GM18498 (cell line): Measurements from ENCODE around the gene RERE.
"Not testable (repeated sequence)": the region's sequence is repeated elsewhere in the genome, so short reads cannot be mapped to it uniquely, and the experiment has no call there.

ENCODE experiments used
- ATAC-seq: cut with Tn5 transposase; IDR thresholded peaks from one replicate; pipeline ENCODE4 v1.9.1; 2021; ENCODE audit warnings: mild to moderate bottlenecking, moderate library complexity; ENCODE audit not compliant: unreplicated experiment

Gene RERE

DNA sequence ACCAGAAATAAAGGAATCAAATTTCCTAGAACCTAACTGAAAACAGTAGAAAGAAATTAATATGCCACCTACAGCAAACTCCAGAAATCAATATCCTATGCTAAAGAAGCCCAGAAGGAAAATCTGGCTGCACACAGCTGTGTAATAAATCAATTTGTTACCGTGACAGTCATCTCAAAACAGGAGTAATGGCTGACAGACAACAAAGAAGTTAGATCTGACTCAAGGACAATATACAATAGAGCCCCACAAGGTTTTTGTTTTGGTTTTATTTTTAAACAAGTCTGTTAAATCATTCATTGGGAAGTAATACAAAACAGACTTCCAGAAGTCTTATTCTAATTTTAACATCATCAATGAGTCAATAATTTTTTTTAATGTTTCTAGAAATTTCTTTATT is 168.4 kb downstream of the RERE start:
- no peak for ATAC-seq

GRCh38 chr1:8646996-8647395 is 170.4 kb downstream of the RERE start:
- no peak for ATAC-seq

DNA sequence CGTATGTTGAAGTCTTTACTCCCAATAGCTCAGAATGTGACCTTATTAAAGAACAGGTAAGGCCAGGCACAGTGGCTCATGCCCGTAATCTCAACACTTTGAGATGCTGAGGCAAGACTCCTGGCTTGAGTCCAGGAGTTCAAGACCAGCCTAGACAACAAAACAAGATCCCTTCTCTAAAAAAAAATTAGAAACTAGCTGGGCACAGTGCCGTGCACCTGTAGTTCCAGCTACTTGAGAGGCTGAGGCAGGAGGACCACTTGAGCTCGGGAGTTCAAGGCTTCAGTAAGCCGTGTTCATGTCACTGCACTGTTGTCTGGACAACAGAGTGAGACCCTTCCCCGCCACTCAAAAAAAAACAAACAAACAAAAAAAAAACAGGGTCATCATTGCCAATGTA is 171.3 kb downstream of the RERE start:
- no peak for ATAC-seq

DNA sequence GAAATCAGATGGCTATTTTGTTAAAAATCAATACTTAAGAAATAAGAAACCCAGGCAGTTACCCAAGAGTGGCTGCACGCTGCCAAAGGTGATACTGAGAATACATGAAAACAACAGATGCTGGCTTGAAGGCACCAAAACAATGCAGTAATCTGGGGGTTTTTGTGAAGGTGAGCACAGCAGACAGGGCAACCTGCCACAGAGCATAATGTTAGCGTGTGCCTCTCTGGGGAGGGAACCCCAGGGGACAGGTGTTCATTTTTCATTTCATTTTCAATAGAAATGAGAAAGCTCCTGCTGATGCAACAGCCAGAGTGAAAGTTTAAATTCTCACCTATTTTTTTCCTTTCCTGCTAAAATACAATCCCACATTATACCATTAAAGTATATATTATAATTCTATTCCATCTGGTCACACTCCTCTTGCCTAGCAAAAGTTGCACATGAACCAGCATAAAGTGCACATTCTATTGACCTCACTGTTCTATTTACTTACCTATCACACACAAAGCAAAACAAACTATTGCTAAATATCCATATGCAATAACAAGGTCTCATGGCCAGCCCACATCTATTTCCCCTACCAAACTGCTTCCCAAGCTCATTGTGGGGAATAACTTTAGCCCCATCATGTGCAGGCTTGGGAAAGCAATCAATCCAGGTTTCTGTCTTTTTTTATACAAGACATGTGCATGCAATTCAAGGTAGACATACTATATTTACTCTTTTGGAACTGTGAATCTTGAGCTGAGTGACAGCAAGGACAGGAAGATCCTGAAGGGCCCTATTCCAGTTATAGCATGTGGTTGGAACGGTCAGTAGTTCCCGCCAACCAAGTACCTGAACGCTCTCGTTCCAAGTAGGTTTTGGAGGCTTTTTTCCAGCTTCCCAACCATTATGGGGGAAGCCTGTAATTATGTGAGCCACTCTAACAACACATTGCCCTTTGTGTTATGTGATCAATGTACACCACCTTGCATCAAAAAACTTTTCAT is 173.6 kb downstream of the RERE start:
- ATAC-seq, result peak; percentile 87

DNA sequence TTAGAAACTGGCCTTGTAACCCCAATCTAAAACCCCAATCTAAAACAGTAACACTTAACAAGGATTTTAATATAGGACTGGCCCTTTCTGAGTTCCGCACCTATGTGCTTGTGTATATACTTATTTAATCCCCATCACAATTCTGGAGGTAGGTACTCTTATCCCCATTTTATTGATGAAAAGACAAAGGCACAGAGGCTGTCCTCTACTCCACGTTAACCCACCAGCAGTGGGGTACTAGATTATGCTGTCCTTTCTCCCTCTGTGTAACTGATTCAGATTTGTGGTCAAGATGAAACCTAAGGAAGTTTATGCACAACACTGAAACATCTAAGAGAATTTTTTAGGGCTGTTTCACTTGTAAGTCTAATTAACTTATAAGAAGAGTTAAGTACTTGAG is 175.3 kb downstream of the RERE start:
- ATAC-seq, result no peak

DNA sequence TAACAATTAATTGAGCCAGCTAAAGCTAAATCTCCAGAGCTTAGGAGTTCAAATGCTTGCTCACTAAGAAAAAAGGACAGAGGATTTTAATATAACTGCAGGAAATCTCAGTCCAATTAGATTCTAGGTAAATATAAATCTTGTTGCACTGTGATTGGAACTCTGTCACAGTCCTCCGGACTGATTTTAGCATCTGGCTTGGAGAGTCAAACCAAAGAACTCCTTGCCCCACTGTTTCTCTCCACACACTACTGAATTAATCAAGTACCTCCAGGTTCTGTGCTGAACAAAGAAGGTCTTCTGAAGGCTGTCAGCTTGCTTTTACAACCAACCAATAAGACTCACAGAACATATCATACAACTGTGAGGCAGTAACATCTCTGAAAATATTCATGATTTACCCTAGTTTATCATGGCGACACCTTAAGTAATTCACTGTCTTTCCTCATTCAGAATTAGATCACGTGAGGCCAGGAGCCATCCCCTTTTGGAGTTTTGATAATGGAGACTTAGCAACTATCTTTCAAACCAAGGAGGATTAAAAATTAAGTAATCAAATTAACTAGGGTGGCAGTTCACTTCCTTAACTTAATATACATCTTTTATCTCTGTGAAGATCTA is 176.0 kb downstream of the RERE start:
- ATAC-seq, result no peak

DNA sequence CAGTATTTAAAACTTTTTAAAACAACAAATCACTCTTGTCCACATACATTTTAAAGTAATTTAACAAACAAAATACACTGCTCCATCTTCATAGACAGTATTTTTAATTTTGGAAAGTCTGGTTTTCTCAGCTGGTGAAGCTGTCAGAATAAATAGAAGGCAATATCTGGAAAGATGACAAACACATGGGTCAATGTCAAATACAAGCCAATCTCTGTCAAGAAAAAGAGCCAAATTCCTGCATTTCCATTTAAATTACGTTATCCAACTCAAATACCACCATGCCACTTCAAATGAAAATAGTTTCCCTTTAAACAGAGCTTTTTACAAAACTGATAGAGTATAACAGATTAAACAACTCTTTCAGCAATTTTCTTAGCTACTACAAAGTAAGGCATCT is 176.5 kb downstream of the RERE start:
- no peak for ATAC-seq

- no peak for ATAC-seq
These were observed 178.3 kb downstream of the RERE start for GRCh38 chr1:8639148-8639547.

GRCh38 chr1:8633741-8634501 is 183.5 kb downstream of the RERE start:
- ATAC-seq, result no peak

DNA sequence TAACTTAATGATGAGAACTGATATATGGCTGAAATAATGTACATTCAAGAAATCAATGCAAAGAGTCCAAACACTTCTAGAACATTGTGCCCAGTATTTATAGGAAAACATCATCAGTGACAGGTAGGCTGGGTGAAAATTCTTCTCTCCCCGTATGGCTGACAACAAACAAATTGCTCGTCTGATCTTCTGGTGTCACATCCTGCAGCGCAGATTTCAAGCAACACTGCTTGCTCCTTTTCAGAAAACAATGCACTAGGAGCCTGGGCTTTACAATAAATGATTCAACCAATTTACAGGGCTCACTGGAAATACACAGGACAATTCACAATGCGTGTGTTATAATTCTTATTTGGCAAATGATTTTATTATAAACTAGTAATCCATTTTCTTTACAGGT is 185.3 kb downstream of the RERE start:
- ATAC-seq, result no peak

DNA sequence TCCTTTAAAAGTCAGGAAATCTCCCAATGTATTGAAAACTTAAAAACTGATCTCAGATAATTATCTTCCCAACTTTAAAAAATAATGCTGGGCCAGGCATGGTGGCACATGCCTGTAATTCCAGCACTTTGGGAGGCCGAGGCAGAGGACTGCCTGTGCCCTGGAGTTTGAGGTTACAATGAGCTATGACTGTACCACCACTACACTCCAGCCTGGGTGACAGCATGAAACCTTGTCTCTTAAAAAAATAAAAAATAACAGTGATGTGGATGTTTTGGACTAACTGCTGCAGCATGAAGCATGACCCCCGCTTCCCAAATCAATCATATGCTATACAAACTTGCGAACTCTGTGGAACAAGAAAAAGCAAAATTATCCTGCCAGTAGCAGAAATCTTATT is 186.3 kb downstream of the RERE start:
- ATAC-seq, result no peak

DNA sequence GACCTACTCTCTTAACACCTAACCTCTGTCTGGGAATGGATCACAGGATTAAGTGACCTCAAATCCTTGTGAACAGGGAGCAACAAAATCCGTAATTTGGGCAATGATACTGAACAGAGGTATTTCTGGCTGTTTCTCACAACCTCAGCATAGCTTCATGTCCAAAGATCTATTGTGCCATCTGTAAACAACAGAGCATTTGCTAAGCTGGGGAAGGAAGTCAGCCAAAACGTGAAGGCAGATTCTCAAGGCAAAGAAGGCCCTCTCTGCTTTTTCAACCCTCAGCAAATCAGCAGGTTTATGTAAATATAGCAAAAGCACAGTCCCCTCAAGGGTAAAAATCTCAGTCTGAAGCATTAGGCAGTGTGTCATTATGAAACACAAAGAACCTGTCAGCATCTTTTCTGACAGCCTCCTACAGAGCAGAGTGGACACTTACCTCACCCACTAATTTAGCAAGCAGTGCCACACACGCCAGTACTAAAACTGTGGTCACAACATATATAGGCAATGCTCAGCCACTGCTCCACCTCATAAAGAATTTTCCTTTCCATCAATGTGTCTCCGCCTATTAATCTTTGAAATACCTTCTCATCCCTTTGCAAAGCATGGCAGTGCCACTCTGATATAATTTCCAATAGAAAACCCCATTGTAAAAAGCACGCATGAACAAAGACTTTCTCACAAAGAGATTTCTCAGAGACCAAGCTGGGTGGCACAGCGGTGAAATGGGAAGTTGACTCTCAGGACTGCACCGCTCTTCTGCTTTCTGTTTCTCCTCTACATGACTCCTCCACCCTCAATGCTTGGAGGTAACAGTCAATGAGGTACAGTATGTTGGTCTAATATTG is 188.0 kb downstream of the RERE start:
- ATAC-seq, result peak; percentile 76

- ATAC-seq, result no peak
These were observed 188.8 kb downstream of the RERE start for GRCh38 chr1:8628606-8629005.

DNA sequence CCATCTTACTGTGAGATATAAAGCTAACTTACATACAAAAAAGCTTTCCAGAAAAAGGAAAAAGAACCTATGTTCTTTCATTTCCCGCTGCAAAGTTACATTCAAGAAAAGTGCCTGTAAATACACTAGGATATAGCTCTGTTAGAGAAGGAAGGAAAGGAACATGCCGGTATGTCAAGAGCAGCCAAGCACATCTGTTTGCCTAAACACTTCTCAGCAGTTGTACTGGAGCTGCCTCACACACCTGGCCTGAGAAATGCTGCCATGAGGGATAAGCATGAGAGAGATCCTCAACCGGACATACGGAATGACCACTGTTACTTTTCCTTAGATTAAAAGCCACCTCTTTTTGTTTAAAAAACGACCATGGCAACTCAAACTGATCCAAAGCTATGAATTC is 189.7 kb downstream of the RERE start:
- no peak for ATAC-seq

DNA sequence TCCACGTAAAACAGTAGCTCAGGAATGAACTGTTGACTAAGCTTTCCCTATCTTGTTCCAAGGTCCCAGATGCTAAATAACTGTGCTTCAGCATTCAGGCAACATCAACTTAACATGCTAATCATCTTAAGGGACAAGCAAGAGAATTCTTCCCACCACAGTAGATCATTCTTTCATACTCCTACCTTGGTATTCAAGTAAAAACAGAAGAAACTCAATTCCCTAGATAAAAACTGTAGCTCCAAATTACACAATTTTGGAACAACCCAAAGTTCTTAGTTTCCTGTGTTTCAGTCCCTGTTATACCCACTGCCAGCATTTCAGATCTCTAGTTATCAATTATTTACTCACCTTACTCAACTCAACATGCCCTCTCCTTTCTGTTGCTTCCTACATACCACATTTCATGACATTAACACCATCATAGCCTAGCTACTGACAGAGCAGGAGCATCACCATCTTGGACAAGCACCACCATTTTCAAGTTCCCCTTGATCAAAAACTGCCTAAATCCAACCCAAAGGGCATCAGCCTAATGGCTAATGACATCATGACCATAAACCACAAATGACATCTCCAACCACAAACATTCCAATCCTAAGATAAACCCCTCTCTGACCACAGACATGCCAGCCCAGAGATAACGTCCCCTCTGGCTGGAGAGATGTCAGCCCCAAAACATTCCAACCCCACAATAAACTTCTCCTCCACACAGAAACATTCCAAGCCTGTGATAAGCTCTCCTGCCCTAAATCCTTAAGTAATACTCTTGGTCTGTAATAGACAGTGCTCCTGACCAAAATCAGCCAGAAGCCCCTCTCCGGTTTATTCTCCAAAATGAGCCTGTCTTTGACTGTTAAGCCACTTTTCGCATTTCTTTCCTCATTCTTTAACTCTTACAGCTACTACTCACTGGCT is 191.2 kb downstream of the RERE start:
- ATAC-seq, result no peak

GRCh38 chr1:8625491-8625890 is 191.9 kb downstream of the RERE start:
- ATAC-seq, result no peak

GRCh38 chr1:8623651-8624192 is 193.7 kb downstream of the RERE start:
- ATAC-seq, result not testable (repeated sequence)

GRCh38 chr1:8621785-8622348 is 195.6 kb downstream of the RERE start:
- not testable (repeated sequence) for ATAC-seq

DNA sequence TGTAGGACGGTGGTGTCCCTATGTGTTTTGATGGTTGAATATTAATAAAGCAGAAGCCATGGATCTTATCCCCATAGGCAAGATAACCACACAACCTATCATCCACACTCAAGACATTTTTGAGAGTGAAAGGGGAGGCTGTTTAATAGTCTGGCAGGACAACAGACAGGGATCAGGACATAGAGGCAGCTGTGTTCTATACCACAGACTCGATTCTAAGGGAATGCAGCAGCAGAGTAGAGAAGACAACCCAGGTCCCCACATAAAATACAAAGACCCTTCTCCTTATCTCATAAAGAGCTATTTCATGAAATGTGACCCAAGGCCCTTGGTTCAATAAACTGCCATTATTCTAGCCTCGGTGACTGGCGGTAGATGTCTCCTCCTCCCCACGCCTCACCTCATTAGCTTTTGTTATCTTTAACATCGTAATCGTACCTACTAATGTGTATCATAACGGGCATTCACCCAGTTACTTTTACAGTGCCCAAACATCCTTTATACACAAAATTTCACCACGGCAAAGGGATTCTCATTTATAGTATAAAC is 196.3 kb downstream of the RERE start:
- ATAC-seq, result not testable (repeated sequence)
